OCI-LY1 (cell line): Measurements from ENCODE around the gene PPARD.
A peak's percentile ranks its signal among the peaks of the same experiment; 100 is the strongest.

Source experiments
- H2AFZ ChIP-seq: fragments of 200-600 bp; sonication (generic), shearing (Covaris generic); 2 replicates; pipeline ENCODE4 v1.6.0; 2014; ENCODE audit warnings: antibody characterized with exemption, mild to moderate bottlenecking, low read length
- H3F3A ChIP-seq: fragments of 200-600 bp; sonication (generic), shearing (Covaris generic); 2 replicates; pipeline ENCODE4 v1.6.0; 2014; ENCODE audit warnings: mild to moderate bottlenecking, antibody characterized with exemption, low read length, moderate library complexity; ENCODE audit not compliant: insufficient read depth
- H3K27ac ChIP-seq: fragments of 200-600 bp; sonication (generic); 2 replicates; pipeline ENCODE4 v1.5.1; 2014; ENCODE audit warnings: low read length, mixed run types, mild to moderate bottlenecking, low read depth; ENCODE audit not compliant: poor library complexity, severe bottlenecking
- H3K27me3 ChIP-seq: fragments of 200-600 bp; sonication (generic); 2 replicates; pipeline ENCODE4 v1.6.0; 2014; ENCODE audit warnings: antibody characterized with exemption, mild to moderate bottlenecking, low read length, moderate library complexity; ENCODE audit not compliant: insufficient read depth
- H3K36me3 ChIP-seq: fragments of 200-600 bp; sonication (generic); 2 replicates; pipeline ENCODE4 v1.6.1; 2014; ENCODE audit warnings: mild to moderate bottlenecking, antibody characterized with exemption, low read length, moderate library complexity, mixed read lengths; ENCODE audit not compliant: insufficient read depth
- H3K4me1 ChIP-seq: fragments of 200-600 bp; sonication (generic); 2 replicates; pipeline ENCODE4 v1.5.1; 2014; ENCODE audit warnings: mild to moderate bottlenecking, low read length, moderate library complexity; ENCODE audit not compliant: insufficient read depth, severe bottlenecking
- H3K4me2 ChIP-seq: fragments of 200-600 bp; sonication (generic), shearing (Covaris generic); 2 replicates; pipeline ENCODE4 v1.6.1; 2014; ENCODE audit warnings: low read length
- H3K4me3 ChIP-seq: fragments of 200-600 bp; sonication (generic); 2 replicates; pipeline ENCODE4 v1.5.1; 2014; ENCODE audit warnings: low read length, low read depth, mild to moderate bottlenecking, mixed read lengths; ENCODE audit not compliant: poor library complexity, severe bottlenecking
- H3K79me2 ChIP-seq: fragments of 200-600 bp; shearing (Covaris generic); 2 replicates; pipeline ENCODE4 v1.6.1; 2016; ENCODE audit warnings: mixed run types, low read length, mixed read lengths; ENCODE audit not compliant: insufficient read depth
- H3K9ac ChIP-seq: fragments of 200-600 bp; sonication (generic), shearing (Covaris generic); 2 replicates; pipeline ENCODE4 v1.6.1; 2014; ENCODE audit warnings: mild to moderate bottlenecking, low read length, mixed read lengths
- H3K9me2 ChIP-seq: fragments of 200-600 bp; sonication (generic), shearing (Covaris generic); 2 replicates; pipeline ENCODE4 v1.6.1; 2014; ENCODE audit warnings: low read depth, mild to moderate bottlenecking, low read length, mixed read lengths
- H3K9me3 ChIP-seq: fragments of 200-600 bp; shearing (Covaris generic); 2 replicates; pipeline ENCODE4 v1.6.1; 2014; ENCODE audit warnings: low read length, mixed read lengths
- H4K20me1 ChIP-seq: fragments of 200-600 bp; sonication (generic), shearing (Covaris generic); 2 replicates; pipeline ENCODE4 v1.6.0; 2016; ENCODE audit warnings: mild to moderate bottlenecking, low read length; ENCODE audit not compliant: insufficient read depth
- CTCF ChIP-seq: fragments of 200-600 bp; sonication (generic), shearing (Covaris generic); IDR thresholded peaks from 2 replicates; pipeline ENCODE4 v1.5.1; 2017; ENCODE audit warnings: mild to moderate bottlenecking, antibody characterized with exemption, low read length, moderate library complexity, mixed read lengths
- EZH2 ChIP-seq: fragments of 200-600 bp; sonication (generic), shearing (Covaris generic); IDR thresholded peaks from 2 replicates; pipeline ENCODE4 v1.8.0; 2017; ENCODE audit warnings: borderline replicate concordance, mixed run types, mild to moderate bottlenecking, antibody characterized with exemption, low read length, moderate library complexity, mixed read lengths

PPARD gene

DNA sequence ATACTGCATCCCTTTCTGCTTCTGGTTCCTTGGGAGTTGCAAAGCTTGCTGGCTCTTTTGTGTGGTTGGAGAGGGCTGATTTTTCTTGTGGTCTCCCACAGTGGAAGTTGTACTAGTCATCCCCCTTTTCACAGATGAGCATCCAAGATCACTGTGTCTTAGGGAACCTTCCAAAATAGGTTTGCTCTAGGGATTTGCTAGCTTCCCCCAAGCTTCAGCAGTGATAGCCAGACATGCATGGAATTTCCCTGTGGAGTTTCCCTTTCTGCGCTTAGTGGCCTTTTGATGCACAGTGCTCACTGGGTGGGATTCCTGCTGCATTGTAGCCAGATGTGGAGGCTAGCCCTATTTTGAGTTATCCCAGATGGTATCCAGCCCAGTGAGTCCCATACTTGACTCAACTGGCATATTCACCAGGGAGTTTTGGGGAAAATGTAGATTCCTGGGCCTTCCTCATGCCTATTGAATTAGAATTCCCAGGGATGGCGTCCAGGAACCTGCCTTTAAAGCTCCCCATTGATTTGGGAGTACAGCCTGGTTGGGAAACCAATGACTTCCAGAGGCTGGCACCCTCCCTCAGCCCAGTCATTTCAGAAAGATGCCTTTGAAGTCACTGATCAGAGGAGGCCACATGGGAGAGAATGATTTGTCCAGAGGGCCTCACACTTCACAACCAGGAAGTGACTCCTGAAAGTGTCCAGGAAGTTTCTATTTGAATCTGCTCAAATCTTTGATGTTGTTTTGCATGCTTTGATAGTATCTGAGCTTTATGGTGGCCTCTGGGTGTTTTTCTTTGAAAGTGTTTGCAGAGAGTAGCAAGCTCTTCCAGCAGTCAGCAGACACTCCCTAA is 25.9 kb downstream of the PPARD start:
- H3K9ac ChIP-seq, result no peak overlapping the region
- H3K4me3 ChIP-seq, result no peak overlapping the region
- peaks cover 28% of the 10 kb centered on the region for H3K4me1 ChIP-seq
- no peaks in the 10 kb centered on the region for H3K79me2 ChIP-seq
- H3K9me2 ChIP-seq, result no peaks in the 10 kb centered on the region
- H3K36me3 ChIP-seq, result no peaks in the 10 kb centered on the region
- no peaks in the 10 kb centered on the region for H4K20me1 ChIP-seq
- TF ChIP-seq EZH2 (no peak), CTCF (no peak)
- H3K9me3 ChIP-seq, result no peaks in the 10 kb centered on the region
- H3K4me2 ChIP-seq, result no peak overlapping the region
- no peaks in the 10 kb centered on the region for H3K27me3 ChIP-seq
- no peak overlapping the region for H3K27ac ChIP-seq
- H2AFZ ChIP-seq, result no peak overlapping the region
- H3F3A ChIP-seq, result no peaks in the 10 kb centered on the region

DNA sequence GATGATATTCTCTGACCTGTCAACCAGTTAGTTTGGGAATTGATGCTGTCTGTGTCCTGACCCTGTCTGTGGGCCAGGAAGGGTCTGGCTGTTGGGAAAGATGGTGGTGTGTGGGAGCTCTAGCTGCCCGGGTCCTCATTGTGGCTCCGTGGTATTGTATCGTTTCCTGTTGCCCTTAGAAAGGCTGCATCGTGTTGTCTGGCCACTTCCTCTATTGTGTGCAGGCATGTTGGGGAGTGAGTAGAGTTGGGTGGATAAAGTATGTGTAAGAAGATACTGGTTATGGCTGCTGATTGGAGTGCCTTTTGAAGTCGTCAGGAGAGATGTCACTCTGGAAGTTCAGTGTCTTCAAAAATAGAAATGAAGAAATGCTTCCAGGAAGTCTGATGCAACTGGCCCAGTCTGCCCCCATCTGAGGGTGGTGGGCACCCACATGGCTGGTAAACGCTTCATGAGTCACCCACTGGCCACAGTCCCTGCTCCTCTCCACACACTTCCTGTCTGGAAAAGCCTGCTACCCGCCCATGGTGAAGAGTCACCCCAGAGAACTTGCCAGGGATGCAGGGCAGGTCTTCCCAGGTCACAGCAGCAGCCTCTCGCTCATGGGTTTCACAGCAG is 27.9 kb downstream of the PPARD start:
- H2AFZ ChIP-seq, result no peak overlapping the region
- H3K36me3 ChIP-seq, result no peaks in the 10 kb centered on the region
- H3K9me2 ChIP-seq, result no peaks in the 10 kb centered on the region
- H3K79me2 ChIP-seq, result no peaks in the 10 kb centered on the region
- H3K9me3 ChIP-seq, result no peaks in the 10 kb centered on the region
- H3K4me2 ChIP-seq, result peak overlapping the region; percentile 28; the same call in 1 of the 2 replicates
- peak overlapping the region; percentile 1 for H3K4me3 ChIP-seq
- TF ChIP-seq CTCF (no peak), EZH2 (no peak)
- no peaks in the 10 kb centered on the region for H3F3A ChIP-seq
- H4K20me1 ChIP-seq, result no peaks in the 10 kb centered on the region
- H3K27ac ChIP-seq, result peak overlapping the region; percentile 51
- H3K27me3 ChIP-seq, result no peaks in the 10 kb centered on the region
- H3K4me1 ChIP-seq, result peaks cover 28% of the 10 kb centered on the region
- H3K9ac ChIP-seq, result no peak overlapping the region; the same call in 1 of the 2 replicates

GRCh38 chr6:35370785-35371493 is 28.6 kb downstream of the PPARD start:
- Histone ChIP-seq H3K79me2 (no peaks in the 10 kb centered on the region), H3K4me1 (peaks cover 28% of the 10 kb centered on the region), H3K4me3 (no peak overlapping the region), H2AFZ (0 out of 2 replicates have a peak overlapping the region, but pooled peaks have one; percentile 14), H3K9ac (no peak overlapping the region; the same call in 1 of the 2 replicates), H3K4me2 (peak overlapping the region; percentile 28), H3K9me2 (no peaks in the 10 kb centered on the region), H3K27me3 (no peaks in the 10 kb centered on the region), H4K20me1 (no peaks in the 10 kb centered on the region), H3K9me3 (no peaks in the 10 kb centered on the region), H3F3A (no peaks in the 10 kb centered on the region), H3K27ac (peak overlapping the region; percentile 51), H3K36me3 (no peaks in the 10 kb centered on the region)
- TF ChIP-seq CTCF (no peak), EZH2 (no peak)
